B cell (primary cell): ENCODE results near the gene FAM240B. TPM values are rescaled to one million over a fixed set of nuclear protein-coding genes. Genes with fewer than 3 reads are reported as not detected.

Experiments used
- ATAC-seq: fragments of 200-7000 bp; cut with Tn5 transposase; one replicate; pipeline ENCODE4 v1.10.0; 2021; ENCODE audit warnings: low read depth, mild to moderate bottlenecking, moderate number of reproducible peaks, moderate library complexity
- CTCF ChIA-PET: fragments of 350-600 bp; sonication (Branson Sonifier 250); formaldehyde crosslinking; loops from one replicate; lab custom pipeline; 2021; ENCODE audit warnings: antibody characterized with exemption, inconsistent platforms; lab: Charles Lee
- POLR2A ChIA-PET: fragments of 350-600 bp; sonication (Branson Sonifier 250); formaldehyde crosslinking; loops from one replicate; lab custom pipeline; 2021; ENCODE audit warnings: antibody characterized with exemption; lab: Charles Lee
- DNase-seq: peaks from one replicate; pipeline ENCODE4 v3.0.0; 2013
- H2AFZ ChIP-seq: 2 replicates; pipeline ENCODE4 v1.6.1; 2012; ENCODE audit warnings: mild to moderate bottlenecking, low read depth, low read length; ENCODE audit not compliant: insufficient read depth, poor library complexity, severe bottlenecking
- H3K27ac ChIP-seq, 2 donors: 1 replicate in 1 of 2; 2 replicates in 1 of 2; pipeline ENCODE4 v1.5.1; 2012 to 2013; ENCODE audit warnings: low read length in 2 of 2, mild to moderate bottlenecking in 2 of 2, moderate library complexity in 1 of 2
- H3K27me3 ChIP-seq, 4 experiments: fragments of 200-600 bp in 1 of 4; sonication (generic) in 1 of 4; replicated peaks in 1 of 4; 1 replicate in 2 of 4; 2 replicates in 2 of 4; pipeline versions ENCODE4 v1.6.1 to v1.7.0; 2013 to 2016; ENCODE audit warnings: low read length in 3 of 4, mild to moderate bottlenecking in 2 of 4, mixed read lengths in 1 of 4, moderate library complexity in 1 of 4; ENCODE audit not compliant: insufficient read depth in 4 of 4, control insufficient read depth in 3 of 4; ENCODE audit errors: control extremely low read depth in 1 of 4
- H3K36me3 ChIP-seq, 2 experiments: replicated peaks in 1 of 2; 1 replicate in 1 of 2; 2 replicates in 1 of 2; pipeline versions ENCODE4 v1.6.1 to v1.7.1; 2013; ENCODE audit warnings: low read length in 1 of 2; ENCODE audit not compliant: insufficient read depth in 2 of 2, control insufficient read depth in 1 of 2; ENCODE audit errors: control extremely low read depth in 1 of 2, extremely low read depth in 1 of 2
- H3K4me1 ChIP-seq, 2 donors: fragments of 200-600 bp in 1 of 2; sonication (generic) in 1 of 2; 1 replicate in 1 of 2; 2 replicates in 1 of 2; pipeline versions ENCODE4 v1.5.1 to v1.6.1; 2013 to 2017; ENCODE audit warnings: low read length in 2 of 2; ENCODE audit not compliant: control insufficient read depth in 2 of 2, insufficient read depth in 2 of 2
- H3K4me2 ChIP-seq: replicated peaks from 2 replicates; pipeline ENCODE3; 2012; ENCODE audit warnings: mild to moderate bottlenecking, low read depth, low read length; ENCODE audit not compliant: poor library complexity, severe bottlenecking
- H3K4me3 ChIP-seq, 5 experiments: fragments of 200-600 bp in 1 of 5; sonication (generic) in 1 of 5; 1 replicate in 3 of 5; 2 replicates in 2 of 5; pipeline versions ENCODE4 v1.5.1 to v1.7.0; 2011 to 2016; ENCODE audit warnings: low read length in 4 of 5, mild to moderate bottlenecking in 4 of 5, low read depth in 2 of 5, control low read depth in 1 of 5, moderate library complexity in 1 of 5; ENCODE audit not compliant: insufficient read depth in 1 of 5; ENCODE audit errors: control extremely low read depth in 1 of 5, extremely low read depth in 1 of 5
- H3K79me2 ChIP-seq: fragments of 200-600 bp; sonication (generic); one replicate; pipeline ENCODE4 v1.6.0; 2016; ENCODE audit warnings: low read length; ENCODE audit not compliant: control insufficient read depth, insufficient read depth
- H3K9ac ChIP-seq: fragments of 200-600 bp; sonication (generic); 2 replicates; pipeline ENCODE4 v1.6.1; 2017; ENCODE audit warnings: mild to moderate bottlenecking, low read length, moderate library complexity
- H3K9me3 ChIP-seq, 3 donors: one replicate each; pipeline versions ENCODE4 v1.6.1 to v1.7.1; 2013; ENCODE audit warnings: low read length in 2 of 3; ENCODE audit not compliant: control insufficient read depth in 2 of 3, insufficient read depth in 1 of 3; ENCODE audit errors: control extremely low read depth in 1 of 3
- H4K20me1 ChIP-seq: 2 replicates; pipeline ENCODE4 v1.6.0; 2012; ENCODE audit warnings: mild to moderate bottlenecking, low read length; ENCODE audit not compliant: insufficient read depth, control insufficient read depth, poor library complexity, severe bottlenecking
- H3K27ac Mint-ChIP-seq: one replicate; pipeline ENCODE4 v1.8.0; 2021; ENCODE audit warnings: mixed read lengths
- H3K27me3 Mint-ChIP-seq: one replicate; pipeline ENCODE4 v1.8.0; 2021; ENCODE audit warnings: mixed read lengths
- H3K4me1 Mint-ChIP-seq: one replicate; pipeline ENCODE4 v1.8.0; 2021; ENCODE audit warnings: mixed read lengths
- H3K4me3 Mint-ChIP-seq: one replicate; pipeline ENCODE4 v1.8.0; 2021; ENCODE audit warnings: mixed read lengths
- H3K9me3 Mint-ChIP-seq: one replicate; pipeline ENCODE4 v1.8.0; 2022; ENCODE audit warnings: mixed read lengths; ENCODE audit not compliant: insufficient read depth
- CTCF ChIP-seq: fragments of 200-600 bp; IDR thresholded peaks from one replicate; pipeline ENCODE4 v1.8.0; 2022; ENCODE audit warnings: antibody characterized with exemption, mild to moderate bottlenecking
- EZH2 ChIP-seq: IDR thresholded peaks from 2 replicates; pipeline ENCODE4 v1.6.1; 2012; ENCODE audit warnings: borderline replicate concordance, low read depth, mild to moderate bottlenecking, moderate library complexity, low read length; ENCODE audit not compliant: insufficient read depth, poor library complexity, severe bottlenecking
- WGBS: methylation state at CpG from one replicate; pipeline ENCODE4 v1.1.5; 2013; ENCODE audit warnings: missing lambda C conversion rate; ENCODE audit not compliant: insufficient coverage; 5-methylcytosine and 5-hydroxymethylcytosine counted together
- intact Hi-C: fragments of 100-400 bp; cut with micrococcal nuclease; formaldehyde crosslinking; loops from one replicate; pipeline ENCODE4 v1.10.0; 2022
- polyA plus RNA-seq: library from polyadenylated mRNA; depleted of rRNA; stranded (reverse); fragments of >200 nt; gene quantifications from 2 replicates; pipeline ENCODE4 v1.2.3, GENCODE V29; 2012
- total RNA-seq, 2 donors: library from RNA; stranded (reverse); fragments of 120-200 nt in 1 of 2; gene quantifications; 1 replicate in 1 of 2; 2 replicates in 1 of 2; pipeline versions ENCODE4 v1.2.3 to v1.2.4, GENCODE V29; 2013 to 2022

FAM240B gene
- total and polyA plus RNA-seq, 2 donors (not counting 1 experiment from before 2014, with no cell fraction given) = not detected

- no peak overlapping the region for H2AFZ ChIP-seq
- WGBS = 89% methylated on average over 2 of the region's 5 CpGs
These were observed 6.5 kb downstream of the FAM240B start for GRCh38 chr9:38713426-38713825.

DNA sequence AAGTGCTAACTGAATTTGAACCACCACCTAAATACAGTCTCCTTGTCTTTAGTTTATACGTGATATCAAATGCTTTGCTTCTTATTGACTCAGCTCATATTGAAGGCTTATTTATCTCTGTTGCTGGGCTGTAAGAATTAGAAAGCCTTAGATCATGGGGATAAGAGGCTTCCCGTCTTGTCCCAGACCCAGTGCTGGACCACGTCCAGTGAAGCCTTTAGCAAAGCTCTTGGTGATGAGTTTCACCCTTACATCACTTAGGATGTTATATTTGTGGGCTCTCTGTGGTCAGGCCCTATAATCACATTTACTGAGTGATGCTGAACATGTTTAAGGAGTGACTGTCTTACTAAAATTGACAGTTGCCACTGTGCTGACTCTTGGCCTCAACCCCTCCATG, 11.2 kb downstream of the FAM240B start:
- H3K4me2 ChIP-seq = no peak overlapping the region
- ATAC-seq (no peak), DNase-seq (no peak)
- H3K4me3 ChIP-seq = no peak overlapping the region
- H3K9me3 ChIP-seq = peaks cover 0 to 2% (median 0%) of the 10 kb centered on the region in 3 donors
- 88% methylated on average over 2 of the region's 3 CpGs for WGBS
- Mint-ChIP-seq H3K27ac (no peak overlapping the region), H3K27me3 (peaks cover 19% of the 10 kb centered on the region), H3K4me3 (no peak overlapping the region), H3K9me3 (no peaks in the 10 kb centered on the region), H3K4me1 (no peaks in the 10 kb centered on the region)
- H3K4me1 ChIP-seq = no peaks in the 10 kb centered on the region
- H3K27ac ChIP-seq = no peak overlapping the region
- CTCF ChIA-PET = no interaction called here
- H3K79me2 ChIP-seq = no peaks in the 10 kb centered on the region
- H3K9ac ChIP-seq = no peak overlapping the region
- H2AFZ ChIP-seq = no peak overlapping the region
- intact Hi-C loops = no loop called here
- POLR2A ChIA-PET = no interaction called here
- no peaks in the 10 kb centered on the region for H3K27me3 ChIP-seq
- H3K36me3 ChIP-seq = no peaks in the 10 kb centered on the region
- no peaks in the 10 kb centered on the region for H4K20me1 ChIP-seq
- TF ChIP-seq EZH2 = no peak
- no peak for TF ChIP-seq CTCF

More at GRCh38 chr9:38713426-38713825, 6.5 kb downstream of the FAM240B start:
- no peak overlapping the region for H3K9ac ChIP-seq
- Mint-ChIP-seq H3K4me3 (no peak overlapping the region), H3K9me3 (no peaks in the 10 kb centered on the region), H3K27me3 (peaks cover 13% of the 10 kb centered on the region), H3K27ac (no peak overlapping the region), H3K4me1 (no peaks in the 10 kb centered on the region)
- H4K20me1 ChIP-seq = no peaks in the 10 kb centered on the region
- H3K9me3 ChIP-seq = no peaks in the 10 kb centered on the region
- H3K27me3 ChIP-seq = no peaks in the 10 kb centered on the region
- H3K36me3 ChIP-seq = no peaks in the 10 kb centered on the region
- intact Hi-C loops = no loop called here
- H3K79me2 ChIP-seq = no peaks in the 10 kb centered on the region
- no peak overlapping the region for H3K4me2 ChIP-seq
- H3K4me3 ChIP-seq = no peak overlapping the region
- DNase-seq (no peak), ATAC-seq (no peak)
- TF ChIP-seq CTCF (no peak), EZH2 (no peak)
- no peak overlapping the region for H3K27ac ChIP-seq
- POLR2A ChIA-PET = no interaction called here
- CTCF ChIA-PET = no interaction called here
- no peaks in the 10 kb centered on the region for H3K4me1 ChIP-seq
